Motor neuron (in vitro differentiated cells): Measurements from ENCODE around the gene DRD4. TPM values are rescaled to one million over a fixed set of nuclear protein-coding genes. Genes with fewer than 3 reads are reported as not detected.

ENCODE experiments used
- ATAC-seq, 8 experiments: fragments of 200-7000 bp; cut with Tn5 transposase; replicated peaks in 6 of 8; 2 replicates each; pipeline ENCODE4 v1.8.0; 2021; ENCODE audit warnings: mild to moderate bottlenecking in 8 of 8, moderate library complexity in 8 of 8
- H3K27ac ChIP-seq, 2 donors: fragments of 250-450 bp; sonication (Bioruptor Pico); 2 replicates each; pipeline ENCODE4 v1.9.0; 2021; ENCODE audit warnings: antibody characterized with exemption in 2 of 2, mild to moderate bottlenecking in 2 of 2, moderate library complexity in 1 of 2
- H3K4me1 ChIP-seq, 2 donors: fragments of 250-450 bp; sonication (Bioruptor Pico); replicated peaks in 1 of 2; 2 replicates each; pipeline ENCODE4 v1.6.1; 2021; ENCODE audit warnings: antibody characterized with exemption in 2 of 2, mild to moderate bottlenecking in 2 of 2, moderate library complexity in 1 of 2
- H3K4me3 ChIP-seq, 5 donors: fragments of 250-450 bp; sonication (Bioruptor Pico); 2 replicates each; pipeline ENCODE4 v1.9.0; 2021; ENCODE audit warnings: antibody characterized with exemption in 5 of 5, mild to moderate bottlenecking in 5 of 5, moderate library complexity in 4 of 5
- WGBS, 10 experiments: fragments of 450-650 bp; shearing (Covaris generic); methylation state at CpG; one replicate each; pipeline ENCODE4 v1.0.0; 2022; 5-methylcytosine and 5-hydroxymethylcytosine counted together
- in situ Hi-C, 9 experiments: fragments of 400-800 bp; cut with MboI; loops; one replicate each; pipeline ENCODE4 v1.15.0; 2021; ENCODE audit warnings: low sequenced_read_pairs in 9 of 9, low pct_unique_long_range_greater_than_20kb in 2 of 9; ENCODE audit not compliant: unreplicated experiment in 9 of 9
- total RNA-seq, 8 experiments: library from RNA; unstranded; fragments of 300-600 nt; gene quantifications; 2 replicates each; pipeline versions ENCODE4 v1.2.3 to v1.2.4, GENCODE V29; 2022

Gene DRD4
- total RNA-seq: 1 to 10 TPM in 1 of 8 experiments, under 1 TPM in 4, not detected in 3; 0.22 to 1.8 (median 0.93) TPM

DNA sequence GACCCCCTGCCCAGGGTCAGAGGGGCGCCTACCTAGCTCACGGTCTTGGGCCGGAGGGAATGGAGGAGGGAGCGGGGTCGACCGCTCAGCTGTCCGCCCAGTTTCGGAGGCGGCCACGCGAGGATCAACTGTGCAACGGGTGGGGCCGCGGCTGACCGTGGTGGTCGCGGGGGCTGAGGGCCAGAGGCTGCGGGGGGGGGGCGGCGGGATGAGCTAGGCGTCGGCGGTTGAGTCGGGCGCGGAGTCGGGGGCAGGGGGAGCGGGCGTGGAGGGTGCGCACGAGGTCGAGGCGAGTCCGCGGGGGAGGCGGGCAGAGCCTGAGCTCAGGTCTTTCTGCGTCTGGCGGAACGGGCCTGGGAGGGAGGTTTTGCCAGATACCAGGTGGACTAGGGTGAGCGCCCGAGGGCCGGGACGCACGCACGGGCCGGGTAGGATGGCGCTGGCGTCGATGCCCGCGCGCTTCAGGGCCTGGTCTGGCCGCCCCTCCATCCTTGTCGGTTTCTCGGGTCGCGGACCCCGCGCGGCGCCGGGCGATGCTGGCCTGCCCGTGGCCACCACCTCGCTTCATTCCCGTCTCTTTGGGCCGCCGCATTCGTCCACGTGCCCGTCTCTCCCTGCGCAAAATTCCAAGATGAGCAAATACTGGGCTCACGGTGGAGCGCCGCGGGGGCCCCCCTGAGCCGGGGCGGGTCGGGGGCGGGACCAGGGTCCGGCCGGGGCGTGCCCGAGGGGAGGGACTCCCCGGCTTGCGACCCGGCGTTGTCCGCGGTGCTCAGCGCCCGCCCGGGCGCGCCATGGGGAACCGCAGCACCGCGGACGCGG lies at the start of gene DRD4:
Gene DRD4, plus strand, starts transcription at position 759 of the 822 bp plus-strand sequence. Its CDS starts 36 bp downstream, at position 795.
- Histone ChIP-seq H3K4me3 (peak within 1 kb of the TSS in 2 of 5 donors; percentile 7 to 8), H3K27ac (no peak within 1 kb of the TSS), H3K4me1 (peaks cover 32 to 36% of the 10 kb centered on the region in 2 donors)
- WGBS, 10 experiments: 0% methylated on average over 4 of the region's 100 CpGs; no CpG with 5 or more reads in 9 of the 10 experiments
- peak; percentile 21 to 64 (median 40) for ATAC-seq
- in situ Hi-C loops: no loop called here

DNA sequence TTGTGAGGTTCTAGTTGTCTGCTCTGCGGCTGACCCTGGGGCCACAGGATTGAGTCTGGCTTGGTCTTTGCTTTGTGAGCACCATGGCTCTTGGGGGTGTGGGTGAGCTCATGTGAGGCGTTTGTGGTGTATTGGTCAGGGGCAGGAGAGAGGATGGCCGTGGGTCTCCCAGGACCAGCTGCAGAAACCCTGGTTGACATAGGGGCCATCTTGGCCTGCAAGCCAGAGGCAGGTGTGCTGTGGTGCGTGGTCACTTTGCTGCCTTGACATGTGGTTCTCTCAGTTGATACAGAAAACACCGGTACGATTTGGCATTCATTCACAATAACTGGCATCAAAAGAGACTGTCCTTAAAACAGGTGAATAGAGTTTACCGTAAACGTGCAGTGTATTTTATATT lies 49.5 kb upstream of the DRD4 start:
- Histone ChIP-seq H3K4me3 (no peak overlapping the region), H3K4me1 (no peaks in the 10 kb centered on the region), H3K27ac (peak overlapping the region in 1 of 2 donors; percentile 17)
- 69 to 100% (median 85%) methylated on average over 1 to 5 of the region's 8 CpGs; no CpG with 5 or more reads in 4 of the 10 experiments for WGBS, 10 experiments
- peak in 5 of 8 experiments; percentile 13 to 20 (median 16) for ATAC-seq
- in situ Hi-C loops: no loop called here

DNA sequence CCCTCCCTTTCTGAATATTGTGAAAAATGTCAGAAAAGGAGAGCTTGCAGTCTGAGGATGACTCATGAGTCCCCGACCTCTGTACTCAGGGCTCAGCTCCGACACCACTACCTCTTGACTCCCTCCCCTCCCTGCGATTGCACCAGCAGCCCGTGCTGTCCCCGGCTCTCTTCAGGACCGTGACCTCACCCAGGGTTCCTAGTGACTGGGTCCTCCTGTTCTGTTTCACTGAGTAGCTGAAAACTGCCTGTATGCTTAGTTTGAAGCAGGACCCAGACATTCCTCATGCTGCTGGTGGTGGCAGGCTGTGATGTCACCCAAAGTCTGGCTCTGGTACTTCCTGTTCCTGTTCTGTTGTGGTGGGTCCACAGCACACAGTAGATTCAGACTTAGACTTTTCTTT lies 49.1 kb upstream of the DRD4 start:
- peak in 7 of 8 experiments; percentile 41 to 98 (median 95) for ATAC-seq
- Histone ChIP-seq H3K27ac (no peak overlapping the region), H3K4me1 (no peaks in the 10 kb centered on the region), H3K4me3 (no peak overlapping the region)
- WGBS, 10 experiments: 82 to 98% (median 90%) methylated on average over 2 to 6 of the region's 6 CpGs; no CpG with 5 or more reads in 7 of the 10 experiments
- in situ Hi-C loops: no loop called here

DNA sequence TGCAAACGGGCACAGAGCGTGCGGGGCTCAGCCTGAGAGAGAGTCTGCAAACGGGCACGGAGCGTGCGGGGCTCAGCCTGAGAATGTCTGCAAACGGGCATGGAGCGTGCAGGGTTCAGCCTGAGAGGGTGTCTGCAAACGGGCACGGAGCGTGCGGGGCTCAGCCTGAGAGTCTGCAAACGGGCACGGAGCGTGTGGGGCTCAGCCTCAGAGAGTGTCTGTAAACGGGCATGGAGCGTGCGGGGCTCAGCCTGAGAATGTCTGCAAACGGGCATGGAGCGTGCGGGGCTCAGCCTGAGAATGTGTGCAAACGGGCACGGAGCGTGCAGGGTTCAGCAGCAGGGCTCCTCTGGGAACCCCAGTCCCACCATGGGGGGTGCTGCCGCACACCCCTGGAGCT lies 47.3 kb upstream of the DRD4 start:
- no peak overlapping the region for H3K27ac ChIP-seq
- ATAC-seq: no peak
- in situ Hi-C loops: no loop called here
- WGBS, 10 experiments: 88 to 100% (median 96%) methylated on average over 2 to 20 of the region's 26 CpGs; no CpG with 5 or more reads in 3 of the 10 experiments
- H3K4me1 ChIP-seq: no peaks in the 10 kb centered on the region
- H3K4me3 ChIP-seq: no peak overlapping the region

DNA sequence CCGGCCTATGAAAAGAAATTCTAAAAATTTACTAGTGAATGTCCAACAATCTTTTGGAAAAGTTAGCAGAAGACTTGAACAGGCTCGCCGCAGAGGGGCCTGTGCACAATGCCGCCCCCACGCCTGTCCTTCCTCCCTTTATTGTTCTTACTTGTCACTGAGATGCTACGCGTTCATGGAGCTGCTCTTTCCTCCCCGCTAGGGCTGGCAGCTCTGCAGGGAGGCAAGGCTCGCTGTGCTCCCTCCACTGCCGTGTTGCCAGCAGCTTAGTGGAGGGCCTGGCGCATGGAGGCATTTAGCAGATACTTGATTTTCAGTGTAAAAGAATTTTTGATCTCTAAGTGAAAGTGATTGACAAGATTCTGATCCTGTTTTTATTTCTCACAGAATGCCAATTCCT lies 46.1 kb upstream of the DRD4 start:
- 40 to 100% (median 74%) methylated on average over 1 to 6 of the region's 11 CpGs; no CpG with 5 or more reads in 3 of the 10 experiments for WGBS, 10 experiments
- no peak overlapping the region for H3K4me3 ChIP-seq
- H3K27ac ChIP-seq: no peak overlapping the region
- ATAC-seq: no peak
- H3K4me1 ChIP-seq: no peaks in the 10 kb centered on the region
- in situ Hi-C loops: no loop called here

DNA sequence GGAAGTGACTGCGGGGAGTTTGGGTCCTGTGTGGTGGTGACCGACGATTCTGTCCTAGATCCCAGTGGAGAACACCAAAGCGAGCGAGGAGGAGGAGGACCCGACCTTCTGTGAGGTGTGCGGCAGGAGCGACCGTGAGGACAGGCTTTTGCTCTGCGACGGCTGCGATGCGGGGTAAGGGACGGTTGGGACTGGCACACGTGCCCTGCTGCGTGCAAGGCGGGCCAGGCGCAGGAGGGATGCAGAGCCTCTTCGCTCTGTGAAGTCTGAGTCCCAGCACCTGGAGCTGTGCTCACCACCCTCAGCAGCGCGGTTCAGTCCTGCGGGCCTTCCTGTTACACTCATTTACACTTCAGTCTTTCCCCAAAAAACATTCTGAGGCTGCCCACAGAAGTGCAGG lies 44.6 kb upstream of the DRD4 start:
- WGBS, 10 experiments: 87 to 100% (median 96%) methylated on average over 1 to 15 of the region's 22 CpGs; no CpG with 5 or more reads in 4 of the 10 experiments
- in situ Hi-C loops: no loop called here
- Histone ChIP-seq H3K4me1 (no peaks in the 10 kb centered on the region), H3K27ac (no peak overlapping the region), H3K4me3 (no peak overlapping the region)
- no peak for ATAC-seq

DNA sequence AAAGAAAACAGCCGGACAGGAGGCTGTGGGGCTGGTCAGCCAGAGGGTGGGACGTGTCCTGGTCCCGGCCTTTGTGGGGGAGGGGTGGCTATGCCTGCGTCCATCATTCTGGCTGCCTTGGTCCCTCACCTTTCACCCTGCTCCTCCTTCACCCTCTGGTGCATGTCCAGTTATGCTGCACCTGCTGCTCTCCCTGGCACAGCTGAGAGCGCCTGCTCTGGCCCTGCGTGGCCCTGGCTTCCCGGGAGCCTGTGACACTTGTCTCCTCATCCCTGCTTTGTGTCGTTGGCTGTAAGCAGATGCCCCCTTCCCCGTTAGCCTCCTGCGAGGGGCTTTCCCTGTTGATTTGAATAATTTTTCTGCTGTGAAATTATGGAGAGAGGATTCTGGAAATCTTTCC lies 44.2 kb upstream of the DRD4 start:
- in situ Hi-C loops: no loop called here
- Histone ChIP-seq H3K4me3 (no peak overlapping the region), H3K4me1 (no peaks in the 10 kb centered on the region), H3K27ac (no peak overlapping the region)
- 53 to 94% (median 92%) methylated on average over 2 to 4 of the region's 10 CpGs; no CpG with 5 or more reads in 5 of the 10 experiments for WGBS, 10 experiments
- ATAC-seq: no peak

DNA sequence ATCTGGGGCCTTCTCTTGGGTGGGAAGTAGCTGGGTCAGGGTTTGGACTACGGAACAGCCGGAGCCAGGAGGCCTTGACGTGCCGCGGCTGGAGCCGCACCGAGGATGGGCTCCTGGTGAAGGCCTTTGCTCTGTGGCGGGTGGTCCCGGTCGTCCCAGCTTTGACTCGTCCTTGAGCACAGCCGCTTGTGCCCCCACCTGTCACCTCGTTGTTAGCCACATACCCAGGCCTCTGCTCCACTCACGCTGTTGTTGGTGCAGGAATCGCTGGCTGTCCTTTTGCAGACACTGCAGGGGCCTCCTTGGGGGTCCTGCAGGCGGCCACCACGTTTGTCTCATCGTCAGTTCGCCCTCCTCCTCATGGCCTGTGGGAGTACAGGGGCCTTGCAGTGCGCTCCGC lies 43.7 kb upstream of the DRD4 start:
- H3K4me3 ChIP-seq: no peak overlapping the region
- in situ Hi-C loops: no loop called here
- no peak overlapping the region for H3K27ac ChIP-seq
- H3K4me1 ChIP-seq: no peaks in the 10 kb centered on the region
- WGBS, 10 experiments: 84 to 94% (median 90%) methylated on average over 3 to 12 of the region's 21 CpGs; no CpG with 5 or more reads in 7 of the 10 experiments
- ATAC-seq: no peak

DNA sequence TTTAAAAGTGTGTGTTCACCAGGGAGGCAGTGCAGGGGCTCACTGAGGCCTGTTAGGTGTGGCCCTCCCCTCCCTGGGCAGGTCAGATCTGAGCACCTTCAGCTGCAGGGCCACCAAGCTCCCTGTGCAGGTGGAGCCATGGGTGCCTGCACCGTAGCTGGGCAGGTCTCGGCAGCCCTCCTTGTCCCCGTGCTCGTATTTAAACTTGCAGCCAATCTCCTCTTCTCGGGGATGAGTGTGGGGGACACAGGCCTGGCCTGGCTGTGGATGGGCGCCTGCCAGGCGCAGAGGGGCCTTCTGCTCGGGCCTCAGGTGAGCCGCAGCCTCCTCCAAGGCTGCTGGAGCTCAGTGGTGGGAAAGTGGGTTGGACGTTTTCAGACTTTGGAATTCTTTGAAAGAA lies 41.7 kb upstream of the DRD4 start:
- WGBS, 10 experiments: 80 to 100% (median 94%) methylated on average over 1 to 7 of the region's 10 CpGs; no CpG with 5 or more reads in 5 of the 10 experiments
- no peak for ATAC-seq
- Histone ChIP-seq H3K4me1 (no peaks in the 10 kb centered on the region), H3K4me3 (no peak overlapping the region), H3K27ac (no peak overlapping the region)
- in situ Hi-C loops: no loop called here

DNA sequence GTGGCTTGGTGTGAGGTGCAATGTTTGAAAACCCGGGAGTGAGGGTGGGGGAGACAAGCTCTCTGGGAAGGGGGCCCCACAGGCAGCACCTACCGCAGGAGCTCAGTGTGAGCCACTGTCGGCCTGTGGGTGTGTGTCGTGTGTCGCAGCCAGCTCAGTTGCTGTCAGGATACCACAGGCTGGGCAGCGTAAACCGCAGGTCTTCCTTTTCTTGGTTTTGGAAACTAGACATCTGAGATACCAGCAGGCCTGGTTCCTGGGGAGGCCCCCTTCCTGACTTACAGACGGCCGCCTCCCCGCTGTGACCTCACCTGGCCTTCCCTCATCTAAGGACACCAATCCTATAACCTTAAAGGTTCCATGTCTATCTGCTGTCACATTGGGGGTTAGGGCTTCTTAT lies 40.7 kb upstream of the DRD4 start:
- 89 to 100% (median 95%) methylated on average over 1 to 9 of the region's 10 CpGs; no CpG with 5 or more reads in 6 of the 10 experiments for WGBS, 10 experiments
- no peak for ATAC-seq
- in situ Hi-C loops: no loop called here

DNA sequence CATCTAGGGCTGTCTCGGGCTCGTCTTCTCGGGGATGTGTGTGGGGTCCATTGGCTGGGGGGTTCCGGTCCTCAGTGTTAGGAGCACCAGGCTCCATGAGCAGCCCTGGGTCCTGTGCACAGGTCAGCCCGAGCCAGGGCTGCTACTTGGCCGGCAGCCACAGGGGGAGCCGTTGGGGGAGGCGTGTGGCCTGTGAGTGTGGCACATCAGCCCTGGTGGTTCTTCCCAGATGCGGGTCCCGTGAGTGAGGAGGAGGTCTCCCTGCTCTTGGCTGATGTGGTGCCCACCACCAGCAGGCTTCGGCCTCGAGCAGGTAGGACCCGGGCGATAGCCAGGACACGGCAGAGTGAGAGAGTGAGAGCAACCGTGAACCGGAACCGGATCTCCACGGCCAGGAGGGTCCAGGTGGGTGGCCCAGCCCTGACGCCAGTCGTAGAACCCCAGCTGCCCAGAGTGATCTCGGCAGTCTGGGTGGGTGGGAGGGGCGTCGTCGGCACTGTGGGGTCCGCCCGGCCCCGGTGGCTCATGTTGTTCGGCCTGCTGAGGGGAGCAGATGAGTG lies 39.8 kb upstream of the DRD4 start:
- Histone ChIP-seq H3K4me3 (no peak overlapping the region), H3K4me1 (no peaks in the 10 kb centered on the region), H3K27ac (no peak overlapping the region)
- in situ Hi-C loops: no loop called here
- 83 to 90% methylated on average over 2 to 3 of the region's 29 CpGs; no CpG with 5 or more reads in 8 of the 10 experiments for WGBS, 10 experiments
- peak in 7 of 8 experiments; percentile 17 to 59 (median 32) for ATAC-seq

More for the DNA sequence above, 40.7 kb upstream of the DRD4 start:
- no peak overlapping the region for H3K4me3 ChIP-seq
- H3K27ac ChIP-seq: no peak overlapping the region
- H3K4me1 ChIP-seq: no peaks in the 10 kb centered on the region

DNA sequence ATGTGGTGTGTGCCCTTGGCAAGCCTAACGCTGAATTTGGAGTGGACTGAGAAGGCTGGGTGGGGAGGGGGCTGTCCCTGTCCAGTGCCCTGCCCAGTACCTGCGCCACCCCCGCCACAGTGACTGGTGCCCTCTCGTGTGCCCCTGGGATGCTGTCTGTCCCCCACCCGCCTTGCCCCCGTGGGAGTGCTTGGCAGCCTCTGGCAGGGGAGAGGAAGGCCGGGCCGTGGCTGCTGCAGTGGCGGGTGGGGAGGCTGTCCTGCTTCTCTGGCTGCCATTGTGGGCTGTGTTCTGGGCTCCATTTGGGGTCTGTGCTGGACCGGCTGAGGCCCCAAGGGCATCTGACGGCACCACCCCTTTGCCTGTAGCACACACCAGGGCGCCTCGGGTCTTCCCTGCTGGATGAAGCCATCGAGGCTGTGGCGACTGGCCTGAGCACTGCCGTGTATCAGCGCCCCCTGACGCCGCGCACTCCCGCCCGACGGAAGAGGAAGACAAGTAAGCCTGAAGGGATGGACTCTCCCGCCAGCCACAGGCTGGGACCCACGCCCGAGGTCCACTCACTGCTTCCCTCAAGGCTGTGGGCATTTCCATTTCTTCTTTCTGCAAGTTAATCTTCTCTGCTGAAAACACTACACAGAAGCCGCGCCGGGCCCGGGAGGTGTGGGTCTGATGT lies 38.9 kb upstream of the DRD4 start:
- H3K4me1 ChIP-seq: no peaks in the 10 kb centered on the region
- ATAC-seq: peak in 3 of 8 experiments; percentile 9 to 19 (median 12)
- in situ Hi-C loops: no loop called here
- H3K27ac ChIP-seq: no peak overlapping the region
- H3K4me3 ChIP-seq: no peak overlapping the region
- WGBS, 10 experiments: 60 to 100% (median 97%) methylated on average over 1 to 10 of the region's 30 CpGs; no CpG with 5 or more reads in 5 of the 10 experiments
